Stimulated activated CD8-positive, alpha-beta memory T cell treated with anti-CD3 and anti-CD28 coated beads, Interleukin-12 subunit alpha, Interleukin-12 subunit beta, amount 100 ng/mL, for 24 hours (primary cell): Measurements from ENCODE around the gene KLHDC4.
"Not testable (repeated sequence)": the region's sequence is repeated elsewhere in the genome, so short reads cannot be mapped to it uniquely, and the experiment has no call there.

Experiments used
- DNase-seq: peaks from one replicate; pipeline ENCODE4 v3.0.0-alpha.2; 2020; ENCODE audit errors: extremely low read depth

Gene KLHDC4

GRCh38 chr16:87742781-87743490, 22.9 kb downstream of the KLHDC4 start:
- no peak for DNase-seq

GRCh38 chr16:87741700-87742415, 23.9 kb downstream of the KLHDC4 start:
- no peak for DNase-seq

- DNase-seq, result no peak
These were observed 24.8 kb downstream of the KLHDC4 start for GRCh38 chr16:87740909-87741424.

- DNase-seq, result no peak
These were observed 25.3 kb downstream of the KLHDC4 start for GRCh38 chr16:87740441-87740840.

- no peak for DNase-seq
These were observed 26.0 kb downstream of the KLHDC4 start for GRCh38 chr16:87739801-87740200.

GRCh38 chr16:87736008-87736382, 29.8 kb downstream of the KLHDC4 start:
- no peak for DNase-seq

- no peak for DNase-seq
These were observed 30.3 kb downstream of the KLHDC4 start for GRCh38 chr16:87735270-87736007.

- DNase-seq, result no peak
These were observed 31.1 kb downstream of the KLHDC4 start for GRCh38 chr16:87734644-87735043.

- no peak for DNase-seq
These were observed 32.6 kb downstream of the KLHDC4 start for GRCh38 chr16:87733190-87733589.

GRCh38 chr16:87731607-87732006, 34.2 kb downstream of the KLHDC4 start:
- DNase-seq, result no peak

- DNase-seq, result no peak
These were observed 36.4 kb downstream of the KLHDC4 start for GRCh38 chr16:87729266-87729954.

- no peak for DNase-seq
These were observed 37.8 kb downstream of the KLHDC4 start for GRCh38 chr16:87728026-87728425.

- DNase-seq, result no peak
These were observed 38.4 kb downstream of the KLHDC4 start for GRCh38 chr16:87727346-87727745.

GRCh38 chr16:87726577-87726976, 39.2 kb downstream of the KLHDC4 start:
- DNase-seq, result not testable (repeated sequence)

GRCh38 chr16:87725596-87726235, 40.1 kb downstream of the KLHDC4 start:
- no peak for DNase-seq

GRCh38 chr16:87724490-87725291, 41.1 kb downstream of the KLHDC4 start:
- no peak for DNase-seq

- DNase-seq, result no peak
These were observed 42.6 kb downstream of the KLHDC4 start for GRCh38 chr16:87723226-87723623.

- no peak for DNase-seq
These were observed 43.1 kb downstream of the KLHDC4 start for GRCh38 chr16:87722590-87723225.

GRCh38 chr16:87721622-87722585, 43.9 kb downstream of the KLHDC4 start:
- no peak for DNase-seq
